Measurements from ENCODE around the gene IGF2R.

DNA sequence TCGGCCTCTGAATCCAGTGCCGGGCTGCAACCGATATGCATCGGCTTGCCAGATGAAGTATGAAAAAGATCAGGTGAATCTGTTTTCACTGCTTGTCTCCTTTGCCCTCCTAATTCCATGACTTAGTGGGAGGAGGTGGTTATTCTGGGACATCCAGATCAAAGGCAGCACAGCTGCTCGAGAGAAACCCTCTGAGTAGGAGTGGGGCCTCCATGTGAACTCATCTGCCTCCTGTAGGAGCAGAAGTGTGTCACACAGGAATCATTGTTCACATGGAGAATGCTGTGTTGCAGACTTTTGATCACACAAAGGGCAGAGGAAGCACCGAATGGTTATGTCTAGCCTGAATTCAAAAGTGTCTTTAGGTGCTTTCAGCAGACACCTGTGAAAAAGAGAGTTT is 79.6 kb downstream of the IGF2R start:
- TF ChIP-seq, protein P1, sequence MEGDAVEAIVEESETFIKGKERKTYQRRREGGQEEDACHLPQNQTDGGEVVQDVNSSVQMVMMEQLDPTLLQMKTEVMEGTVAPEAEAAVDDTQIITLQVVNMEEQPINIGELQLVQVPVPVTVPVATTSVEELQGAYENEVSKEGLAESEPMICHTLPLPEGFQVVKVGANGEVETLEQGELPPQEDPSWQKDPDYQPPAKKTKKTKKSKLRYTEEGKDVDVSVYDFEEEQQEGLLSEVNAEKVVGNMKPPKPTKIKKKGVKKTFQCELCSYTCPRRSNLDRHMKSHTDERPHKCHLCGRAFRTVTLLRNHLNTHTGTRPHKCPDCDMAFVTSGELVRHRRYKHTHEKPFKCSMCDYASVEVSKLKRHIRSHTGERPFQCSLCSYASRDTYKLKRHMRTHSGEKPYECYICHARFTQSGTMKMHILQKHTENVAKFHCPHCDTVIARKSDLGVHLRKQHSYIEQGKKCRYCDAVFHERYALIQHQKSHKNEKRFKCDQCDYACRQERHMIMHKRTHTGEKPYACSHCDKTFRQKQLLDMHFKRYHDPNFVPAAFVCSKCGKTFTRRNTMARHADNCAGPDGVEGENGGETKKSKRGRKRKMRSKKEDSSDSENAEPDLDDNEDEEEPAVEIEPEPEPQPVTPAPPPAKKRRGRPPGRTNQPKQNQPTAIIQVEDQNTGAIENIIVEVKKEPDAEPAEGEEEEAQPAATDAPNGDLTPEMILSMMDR (IDR thresholded peaks at IDR 0.05): no peak
- no peak for TF ChIP-seq POLR2A (IDR thresholded peaks at IDR 0.05)
- no peak for TF ChIP-seq POLR2AphosphoS5 (IDR thresholded peaks at IDR 0.05)

Measured in stomach (tissue), 4 donors.